ENCODE measurements around the gene RPRD1B. TPM values are rescaled to one million over a fixed set of nuclear protein-coding genes. Genes with fewer than 3 reads are reported as not detected.

RPRD1B gene
- polyA plus RNA-seq, 4 donors = 9.2 to 34.7 (median 13.6) TPM

DNA sequence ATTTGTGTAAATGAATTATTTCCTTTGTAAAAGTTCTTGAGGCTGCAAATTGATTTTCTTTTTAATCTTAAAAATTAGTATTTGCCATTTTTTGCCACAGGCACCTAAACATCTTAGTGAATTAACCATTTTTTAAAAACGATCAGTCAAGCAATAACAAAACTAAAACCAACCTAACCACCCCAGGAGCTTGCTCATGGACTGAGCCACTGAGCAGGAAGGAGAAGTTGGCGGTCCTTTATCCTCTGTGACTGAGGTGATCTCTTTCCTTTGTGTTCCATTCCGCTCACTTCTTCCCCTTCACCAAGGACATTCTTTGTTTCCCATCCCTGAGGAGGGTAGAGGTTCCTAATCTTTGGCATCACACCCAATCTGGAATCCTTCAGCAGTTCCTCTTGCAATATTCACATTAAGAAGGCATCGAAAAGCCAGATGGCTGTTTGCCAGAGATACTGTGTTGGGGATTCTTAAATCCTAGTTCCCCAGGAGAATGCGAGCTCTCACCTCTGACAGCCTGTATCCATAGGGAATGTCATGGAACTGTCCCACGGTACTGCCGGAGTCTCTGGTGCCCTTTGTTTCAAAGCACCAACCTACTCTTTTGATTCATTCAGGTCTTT lies 30.5 kb downstream of the RPRD1B start:
- Histone ChIP-seq H3K36me3 (ENCODE audit: control insufficient read depth in 3 of 3, insufficient read depth in 2 of 3, low read depth in 1 of 3, low read length in 3 of 3) (peaks cover 11 to 50% (median 42%) of the 10 kb centered on the region in 3 donors), H3K4me3 (ENCODE audit: low read depth in 1 of 3, low read length in 3 of 3) (no peak overlapping the region), H3K9me3 (ENCODE audit: control insufficient read depth in 2 of 2, insufficient read depth in 1 of 2, low read depth in 1 of 2, low read length in 1 of 2) (no peaks in the 10 kb centered on the region), H3K27ac (ENCODE audit: low read depth in 1 of 3, low read length in 2 of 3) (no peak overlapping the region), H3K27me3 (ENCODE audit: control insufficient read depth in 3 of 3, insufficient read depth in 3 of 3, low read length in 3 of 3) (no peaks in the 10 kb centered on the region), H3K4me1 (ENCODE audit: control insufficient read depth in 3 of 3, insufficient read depth in 2 of 3, low read depth in 1 of 3, low read length in 2 of 3) (no peaks in the 10 kb centered on the region)
- DNase-seq (no peak), FAIRE-seq (no peak)
- WGBS, 3 donors = 84 to 88% (median 85%) methylated on average over 7 of the region's 7 CpGs

DNA sequence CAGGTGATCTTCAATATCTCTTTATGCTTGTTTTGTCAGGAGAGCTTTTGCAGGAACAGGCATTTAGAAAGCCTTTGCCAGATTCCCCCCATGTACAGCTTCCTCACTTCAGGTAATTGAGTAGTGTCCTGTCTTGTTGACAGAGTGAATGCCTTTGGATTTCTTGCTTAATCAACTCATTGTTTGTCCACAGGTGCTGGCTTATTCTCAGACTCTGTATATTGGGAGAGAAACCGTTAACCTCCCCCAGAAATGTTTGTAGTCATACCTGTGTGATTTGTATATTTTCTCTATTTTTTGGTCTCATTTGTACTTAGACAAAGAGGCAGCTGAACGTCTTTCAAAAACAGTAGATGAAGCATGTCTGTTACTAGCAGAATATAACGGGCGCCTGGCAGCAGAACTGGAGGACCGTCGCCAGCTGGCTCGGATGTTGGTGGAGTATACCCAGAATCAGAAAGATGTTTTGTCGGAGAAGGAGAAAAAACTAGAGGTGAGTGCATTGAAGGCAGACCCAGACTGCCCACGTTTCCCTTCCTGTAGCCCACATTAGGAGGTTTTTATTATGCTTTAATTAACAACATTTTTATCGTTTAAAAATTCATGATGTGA lies 32.3 kb downstream of the RPRD1B start:
- H3K9me3 ChIP-seq (ENCODE audit: control insufficient read depth in 2 of 2, insufficient read depth in 1 of 2, low read depth in 1 of 2, low read length in 1 of 2) = no peaks in the 10 kb centered on the region
- DNase-seq (no peak), FAIRE-seq (no peak)
- H3K27ac ChIP-seq (ENCODE audit: low read depth in 1 of 3, low read length in 2 of 3) = no peak overlapping the region
- H3K4me3 ChIP-seq (ENCODE audit: low read depth in 1 of 3, low read length in 3 of 3) = no peak overlapping the region
- no peaks in the 10 kb centered on the region for H3K4me1 ChIP-seq (ENCODE audit: control insufficient read depth in 3 of 3, insufficient read depth in 2 of 3, low read depth in 1 of 3, low read length in 2 of 3)
- WGBS, 3 donors = 83 to 94% (median 88%) methylated on average over 10 of the region's 10 CpGs
- peaks cover 11 to 50% (median 37%) of the 10 kb centered on the region in 3 donors for H3K36me3 ChIP-seq (ENCODE audit: control insufficient read depth in 3 of 3, insufficient read depth in 2 of 3, low read depth in 1 of 3, low read length in 3 of 3)
- no peaks in the 10 kb centered on the region for H3K27me3 ChIP-seq (ENCODE audit: control insufficient read depth in 3 of 3, insufficient read depth in 3 of 3, low read length in 3 of 3)

DNA sequence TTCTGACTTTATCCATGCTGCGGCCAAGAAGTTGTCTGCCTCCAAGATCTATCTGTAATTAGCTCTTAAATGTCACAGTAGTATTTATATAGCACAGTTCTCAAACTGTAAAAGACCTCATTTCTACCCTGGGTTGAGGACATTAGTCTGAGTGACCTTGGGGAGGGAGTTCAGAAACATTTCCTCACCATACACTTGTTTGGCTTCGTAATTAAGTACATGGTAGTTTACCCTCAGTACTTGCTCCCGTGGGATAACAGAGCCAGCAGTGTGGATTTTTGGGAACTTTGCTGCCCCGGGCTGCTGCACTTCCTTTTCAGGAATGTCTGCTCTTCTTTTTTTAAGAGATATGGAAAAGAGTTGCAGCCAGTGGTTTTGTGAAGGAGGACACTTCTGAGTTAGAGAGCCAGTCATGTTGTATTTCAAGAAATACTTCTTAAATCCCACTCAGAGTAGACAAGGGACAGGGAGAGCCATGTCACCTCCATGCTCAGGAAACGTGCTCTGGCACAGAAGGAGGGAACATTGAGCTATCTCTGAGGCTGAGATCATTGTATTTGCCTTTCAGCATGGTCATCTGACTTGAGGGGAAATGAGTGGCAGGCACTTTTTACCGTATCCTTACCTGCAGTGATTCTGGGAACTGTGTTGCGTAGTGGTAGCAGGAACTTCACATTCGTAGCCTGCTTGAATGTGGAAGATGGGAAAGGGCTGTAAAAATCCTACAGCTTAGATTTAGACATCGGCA lies 33.6 kb downstream of the RPRD1B start:
- no peak overlapping the region for H3K27ac ChIP-seq (ENCODE audit: low read depth in 1 of 3, low read length in 2 of 3)
- no peaks in the 10 kb centered on the region for H3K27me3 ChIP-seq (ENCODE audit: control insufficient read depth in 3 of 3, insufficient read depth in 3 of 3, low read length in 3 of 3)
- WGBS, 3 donors = 83 to 89% (median 84%) methylated on average over 9 of the region's 9 CpGs
- peaks cover 7 to 46% (median 38%) of the 10 kb centered on the region in 3 donors for H3K36me3 ChIP-seq (ENCODE audit: control insufficient read depth in 3 of 3, insufficient read depth in 2 of 3, low read depth in 1 of 3, low read length in 3 of 3)
- FAIRE-seq (no peak), DNase-seq (no peak)
- H3K9me3 ChIP-seq (ENCODE audit: control insufficient read depth in 2 of 2, insufficient read depth in 1 of 2, low read depth in 1 of 2, low read length in 1 of 2) = no peaks in the 10 kb centered on the region
- no peaks in the 10 kb centered on the region for H3K4me1 ChIP-seq (ENCODE audit: control insufficient read depth in 3 of 3, insufficient read depth in 2 of 3, low read depth in 1 of 3, low read length in 2 of 3)
- no peak overlapping the region for H3K4me3 ChIP-seq (ENCODE audit: low read depth in 1 of 3, low read length in 3 of 3)

DNA sequence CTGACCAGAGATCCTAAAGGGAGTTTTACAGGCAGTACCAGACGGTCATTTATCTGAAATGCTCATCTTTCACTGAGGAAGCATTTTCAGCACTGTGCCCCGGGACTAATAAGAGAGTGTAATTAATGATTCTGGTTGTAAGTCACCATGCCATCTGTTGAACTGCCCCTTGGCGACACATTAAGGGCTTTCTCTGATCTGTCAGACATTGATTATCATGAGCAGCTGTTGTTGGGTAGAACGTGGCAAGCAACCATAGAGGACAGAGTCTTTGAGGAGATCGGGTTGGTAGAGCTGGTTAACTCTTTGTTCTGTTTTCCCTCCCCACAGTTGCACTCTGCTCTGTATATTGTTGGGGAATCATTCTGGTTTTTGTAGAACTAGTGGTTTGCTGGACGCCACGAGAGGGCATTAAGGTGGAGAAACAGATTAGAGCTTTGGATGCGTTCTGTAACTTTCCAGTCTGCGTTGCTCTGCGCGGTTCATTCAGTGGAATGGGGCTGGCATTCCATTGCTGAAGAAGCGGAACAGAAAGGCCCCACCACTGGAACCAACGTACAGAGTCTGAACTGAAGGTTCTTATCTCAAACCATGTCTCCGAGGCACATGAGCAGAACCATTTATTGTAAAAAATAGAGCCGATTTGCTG lies 34.3 kb downstream of the RPRD1B start:
- DNase-seq (no peak), FAIRE-seq (no peak)
- Histone ChIP-seq H3K4me1 (ENCODE audit: control insufficient read depth in 3 of 3, insufficient read depth in 2 of 3, low read depth in 1 of 3, low read length in 2 of 3) (no peaks in the 10 kb centered on the region), H3K27me3 (ENCODE audit: control insufficient read depth in 3 of 3, insufficient read depth in 3 of 3, low read length in 3 of 3) (no peaks in the 10 kb centered on the region), H3K36me3 (ENCODE audit: control insufficient read depth in 3 of 3, insufficient read depth in 2 of 3, low read depth in 1 of 3, low read length in 3 of 3) (peaks cover 7 to 44% (median 40%) of the 10 kb centered on the region in 3 donors), H3K4me3 (ENCODE audit: low read depth in 1 of 3, low read length in 3 of 3) (no peak overlapping the region), H3K9me3 (ENCODE audit: control insufficient read depth in 2 of 2, insufficient read depth in 1 of 2, low read depth in 1 of 2, low read length in 1 of 2) (no peaks in the 10 kb centered on the region), H3K27ac (ENCODE audit: low read depth in 1 of 3, low read length in 2 of 3) (no peak overlapping the region)
- 87 to 90% (median 89%) methylated on average over 15 of the region's 15 CpGs for WGBS, 3 donors

DNA sequence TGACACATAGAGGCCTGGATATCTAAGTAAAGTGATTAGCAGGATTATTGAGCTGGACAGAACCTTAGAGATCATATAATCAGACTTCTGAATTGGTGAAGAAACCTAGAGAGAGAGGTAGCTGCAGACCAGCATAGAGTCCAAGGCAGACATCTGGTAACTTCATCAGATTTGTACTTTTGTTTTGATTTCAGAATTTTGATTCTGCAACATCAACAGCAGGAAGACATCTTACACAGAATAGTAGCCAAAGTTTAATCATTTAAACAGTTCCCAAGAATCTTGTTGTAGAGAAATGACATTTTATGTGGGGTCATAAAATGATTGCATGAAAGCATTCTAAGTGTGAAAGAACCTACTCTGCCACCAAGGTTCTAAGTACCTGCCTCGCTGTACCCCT lies 39.4 kb downstream of the RPRD1B start:
- H3K27ac ChIP-seq (ENCODE audit: low read depth in 1 of 3, low read length in 2 of 3) = peak overlapping the region; percentile 17 to 70 (median 26)
- 30 to 55% (median 42%) methylated on average over 1 of the region's 1 CpG for WGBS, 3 donors
- H3K4me1 ChIP-seq (ENCODE audit: control insufficient read depth in 3 of 3, insufficient read depth in 2 of 3, low read depth in 1 of 3, low read length in 2 of 3) = peaks cover 0 to 21% (median 0%) of the 10 kb centered on the region in 3 donors
- peaks cover 5 to 29% (median 27%) of the 10 kb centered on the region in 3 donors for H3K36me3 ChIP-seq (ENCODE audit: control insufficient read depth in 3 of 3, insufficient read depth in 2 of 3, low read depth in 1 of 3, low read length in 3 of 3)
- no peak overlapping the region for H3K4me3 ChIP-seq (ENCODE audit: low read depth in 1 of 3, low read length in 3 of 3)
- FAIRE-seq (no peak), DNase-seq (no peak)
- no peaks in the 10 kb centered on the region for H3K9me3 ChIP-seq (ENCODE audit: control insufficient read depth in 2 of 2, insufficient read depth in 1 of 2, low read depth in 1 of 2, low read length in 1 of 2)
- no peaks in the 10 kb centered on the region for H3K27me3 ChIP-seq (ENCODE audit: control insufficient read depth in 3 of 3, insufficient read depth in 3 of 3, low read length in 3 of 3)

DNA sequence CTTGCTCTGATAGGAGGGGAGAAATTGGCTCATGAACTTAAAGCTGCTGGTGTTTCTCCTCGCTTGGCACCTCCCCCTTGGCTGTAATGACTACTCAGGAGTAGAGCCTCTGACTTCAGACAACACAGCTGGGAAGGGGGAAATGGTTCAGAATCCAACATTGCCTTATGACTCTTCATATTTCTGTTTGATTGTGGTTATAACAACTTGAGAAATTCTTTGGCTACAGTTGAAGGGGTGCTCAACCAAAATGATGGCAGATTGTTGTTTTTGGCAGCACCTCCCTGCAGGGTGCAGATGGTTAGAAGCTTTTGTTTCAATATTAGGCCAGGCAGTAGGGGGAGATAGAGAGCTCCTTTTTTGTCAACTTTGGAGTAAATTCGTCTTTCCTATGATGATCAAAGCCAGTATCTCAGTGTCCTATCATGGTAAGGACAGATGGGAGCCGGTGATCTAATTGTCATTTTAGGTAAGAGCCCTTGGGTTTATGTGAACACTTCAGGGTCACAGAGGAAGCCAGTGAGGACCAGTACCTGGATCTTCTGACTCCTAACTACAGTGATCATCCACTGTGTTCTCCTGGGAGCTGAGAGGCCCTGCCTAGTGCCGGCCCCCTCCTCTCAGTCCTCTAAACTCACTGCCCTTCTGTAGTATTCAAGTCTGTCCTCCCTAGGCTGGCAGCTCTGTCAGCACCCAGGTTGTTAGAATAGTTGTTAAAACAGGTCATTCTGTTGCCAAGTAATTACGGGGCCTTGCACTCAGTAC lies 39.9 kb downstream of the RPRD1B start:
- Histone ChIP-seq H3K4me3 (ENCODE audit: low read depth in 1 of 3, low read length in 3 of 3) (no peak overlapping the region), H3K36me3 (ENCODE audit: control insufficient read depth in 3 of 3, insufficient read depth in 2 of 3, low read depth in 1 of 3, low read length in 3 of 3) (peaks cover 2 to 34% (median 24%) of the 10 kb centered on the region in 3 donors)
- DNase-seq = peak; percentile 56 to 75

DNA sequence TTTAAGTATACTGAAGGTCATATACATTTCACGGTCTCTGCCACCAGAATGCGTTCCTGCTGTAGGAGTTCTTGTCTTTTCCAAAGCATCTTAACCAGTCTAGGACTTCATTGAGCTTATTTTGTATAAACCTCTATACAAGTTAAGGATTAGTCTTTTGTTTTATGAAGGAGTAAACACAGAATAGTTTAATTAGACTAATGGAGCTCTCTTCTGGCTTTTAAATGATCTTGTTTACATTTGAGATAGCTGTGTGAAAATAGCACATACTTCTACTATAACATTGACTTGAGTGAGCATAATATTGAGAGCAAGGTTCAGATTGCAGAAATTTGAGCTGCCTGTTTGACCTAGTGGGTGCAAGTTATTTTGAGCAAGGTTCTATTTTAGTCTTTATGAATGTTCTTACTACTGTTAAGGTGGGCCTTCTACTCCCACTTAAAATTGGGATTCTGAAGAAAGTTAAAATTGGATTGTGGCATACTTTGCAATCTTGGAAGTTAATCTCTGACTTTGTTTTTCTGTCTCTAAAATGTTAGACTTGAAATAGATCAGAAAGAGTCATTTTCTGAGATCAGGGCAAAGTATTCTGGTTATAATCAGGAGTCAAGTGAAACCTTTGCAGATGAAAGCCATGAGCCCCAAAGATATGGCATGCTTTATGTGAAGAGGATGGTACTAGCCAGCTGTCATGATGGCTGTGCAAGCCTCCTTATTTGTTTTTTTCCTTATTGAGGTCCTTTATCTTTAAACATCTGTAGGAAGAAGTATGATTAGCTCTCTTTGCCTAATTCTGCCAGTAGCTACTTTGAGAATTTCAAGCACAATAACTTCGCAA lies 41.8 kb downstream of the RPRD1B start:
- 70 to 94% (median 90%) methylated on average over 3 of the region's 3 CpGs for WGBS, 3 donors
- peak in 1 of 2 donors; percentile 35 for DNase-seq
- Histone ChIP-seq H3K9me3 (ENCODE audit: control insufficient read depth in 2 of 2, insufficient read depth in 1 of 2, low read depth in 1 of 2, low read length in 1 of 2) (peaks cover 0 to under 1% of the 10 kb centered on the region in 2 donors), H3K4me3 (ENCODE audit: low read depth in 1 of 3, low read length in 3 of 3) (no peak overlapping the region), H3K36me3 (ENCODE audit: control insufficient read depth in 3 of 3, insufficient read depth in 2 of 3, low read depth in 1 of 3, low read length in 3 of 3) (peaks cover 0 to 28% (median 23%) of the 10 kb centered on the region in 3 donors), H3K27ac (ENCODE audit: low read depth in 1 of 3, low read length in 2 of 3) (peak overlapping the region in 1 of 3 donors; percentile 34), H3K4me1 (ENCODE audit: control insufficient read depth in 3 of 3, insufficient read depth in 2 of 3, low read depth in 1 of 3, low read length in 2 of 3) (peaks cover 0 to 21% (median 0%) of the 10 kb centered on the region in 3 donors), H3K27me3 (ENCODE audit: control insufficient read depth in 3 of 3, insufficient read depth in 3 of 3, low read length in 3 of 3) (no peaks in the 10 kb centered on the region)
- no peak for FAIRE-seq

More for the DNA sequence above, 39.9 kb downstream of the RPRD1B start:
- no peaks in the 10 kb centered on the region for H3K9me3 ChIP-seq (ENCODE audit: control insufficient read depth in 2 of 2, insufficient read depth in 1 of 2, low read depth in 1 of 2, low read length in 1 of 2)
- FAIRE-seq = no peak
- no peaks in the 10 kb centered on the region for H3K27me3 ChIP-seq (ENCODE audit: control insufficient read depth in 3 of 3, insufficient read depth in 3 of 3, low read length in 3 of 3)
- H3K27ac ChIP-seq (ENCODE audit: low read depth in 1 of 3, low read length in 2 of 3) = peak overlapping the region; percentile 26 to 70 (median 65)
- peaks cover 0 to 21% (median 0%) of the 10 kb centered on the region in 3 donors for H3K4me1 ChIP-seq (ENCODE audit: control insufficient read depth in 3 of 3, insufficient read depth in 2 of 3, low read depth in 1 of 3, low read length in 2 of 3)
- 45 to 53% (median 47%) methylated on average over 5 of the region's 5 CpGs for WGBS, 3 donors

Data from small intestine (tissue), 7 donors.